ENCODE data around the gene OCA2. TPM values are rescaled to one million over a fixed set of nuclear protein-coding genes. Genes with fewer than 3 reads are reported as not detected.

Gene OCA2
- total and polyA plus RNA-seq, 2 of the 8 experiments (the other 6 are each of a cell fraction or from before 2014, with no cell fraction given), result 0.20 TPM

DNA sequence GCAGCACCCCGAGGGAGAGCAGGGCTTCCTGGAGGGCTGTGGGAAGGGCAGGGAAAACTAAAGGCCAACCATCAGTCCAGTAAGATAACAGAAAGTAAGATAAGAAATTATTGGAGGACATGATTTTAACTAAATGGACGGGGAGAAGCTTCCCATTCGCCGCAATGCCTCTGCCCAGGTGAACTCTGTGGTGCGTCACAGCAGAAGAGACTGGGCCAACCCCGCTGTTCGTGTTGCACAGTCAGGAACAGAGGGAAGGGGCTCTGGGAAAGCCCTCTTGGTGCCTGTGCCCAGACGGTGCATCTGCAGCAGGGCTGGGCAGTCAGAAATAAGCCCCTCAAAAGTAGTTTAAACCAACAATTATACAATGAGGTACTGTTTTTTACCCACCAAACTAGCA lies 284.1 kb downstream of the OCA2 start:
- Histone ChIP-seq H3K4me3 (ENCODE audit: extremely low read depth in 1 of 4, insufficient read depth in 2 of 4, low read depth in 3 of 4, low read length in 4 of 4) (no peak overlapping the region), H3K56ac (replicated peaks; ENCODE audit: insufficient read length, low read depth, low read length) (no peak overlapping the region), H4K8ac (ENCODE audit: extremely low read depth, insufficient read depth, low read length) (no peak overlapping the region), H2AK5ac (ENCODE audit: low read depth, low read length) (no peak overlapping the region), H3K36me3 (ENCODE audit: control insufficient read depth in 2 of 4, insufficient read depth in 4 of 4, low read length in 3 of 4) (no peaks in the 10 kb centered on the region), H2BK5ac (ENCODE audit: low read depth, low read length) (no peak overlapping the region), H3K79me2 (ENCODE audit: control insufficient read depth in 1 of 2, insufficient read depth in 2 of 2, low read length in 2 of 2) (no peaks in the 10 kb centered on the region), H3K23me2 (ENCODE audit: low read depth, low read length) (no peaks in the 10 kb centered on the region), H4K91ac (replicated peaks; ENCODE audit: insufficient read length, low read length) (no peak overlapping the region), H3K14ac (ENCODE audit: insufficient read length) (no peak overlapping the region), H4K5ac (ENCODE audit: insufficient read length, low read depth, low read length) (no peak overlapping the region), H4K20me1 (replicated peaks in 1 of 2; ENCODE audit: control insufficient read depth in 1 of 2, insufficient read depth in 2 of 2, low read length in 2 of 2) (no peaks in the 10 kb centered on the region), H3K79me1 (ENCODE audit: low read depth, low read length) (no peaks in the 10 kb centered on the region), H2BK12ac (ENCODE audit: low read depth, low read length) (no peak overlapping the region), H3K27me3 (replicated peaks in 1 of 4; ENCODE audit: control insufficient read depth in 3 of 4, extremely low read depth in 1 of 4, insufficient read depth in 3 of 4, low read length in 3 of 4) (no peaks in the 10 kb centered on the region), H3K4me2 (ENCODE audit: insufficient read depth in 1 of 2, low read depth in 2 of 2, low read length in 2 of 2) (no peak overlapping the region), H3K18ac (ENCODE audit: extremely low read depth, low read length) (no peak overlapping the region), H2BK15ac (ENCODE audit: low read length) (no peak overlapping the region), H3K9ac (replicated peaks in 1 of 4; ENCODE audit: extremely low read depth in 1 of 4, low read depth in 3 of 4, low read length in 3 of 4) (no peak overlapping the region), H3K4ac (replicated peaks; ENCODE audit: insufficient read length, low read depth, low read length) (no peak overlapping the region), H2BK120ac (replicated peaks; ENCODE audit: low read depth, low read length) (no peak overlapping the region), H2BK20ac (ENCODE audit: low read length) (no peak overlapping the region), H3K27ac (ENCODE audit: low read depth, low read length) (no peak overlapping the region), H3K9me3 (ENCODE audit: insufficient read depth in 2 of 2, low read depth in 1 of 2, low read length in 1 of 2) (no peaks in the 10 kb centered on the region), H3K23ac (ENCODE audit: insufficient read length) (no peak overlapping the region), H2AFZ (ENCODE audit: low read length) (no peak overlapping the region), H3K4me1 (replicated peaks in 1 of 4; ENCODE audit: control insufficient read depth in 3 of 4, insufficient read depth in 4 of 4, low read length in 3 of 4) (no peaks in the 10 kb centered on the region)
- ChIA-PET POLR2A (ENCODE audit: partially characterized antibody) (no interaction called here), CTCF (ENCODE audit: partially characterized antibody) (no interaction called here)
- TF ChIP-seq TCF12 (IDR thresholded peaks at IDR 0.05; ENCODE audit: low read depth, low read length), result no peak
- FAIRE-seq (no peak), DNase-seq (ENCODE audit: low read depth in 1 of 2, low spot score in 2 of 2) (no peak)
- WGBS, 2 experiments (ENCODE audit: extremely low coverage in 1 of 2, insufficient coverage in 1 of 2, insufficient read length in 1 of 2, insufficient replicate concordance in 2 of 2, low coverage in 1 of 2, low lambda C conversion rate in 2 of 2, missing lambda C conversion rate in 1 of 2), result 80% methylated on average over 8 of the region's 8 CpGs; no CpG with 5 or more reads in 1 of the 2 experiments

Measured in H1 (cell line).